GM12875 (cell line): ENCODE results near the gene IGDCC3.

Experiments
- H3K4me3 ChIP-seq: one replicate; pipeline ENCODE4 v1.5.1; 2011; ENCODE audit warnings: low read depth, low read length, control low read depth
- TF ChIP-seq, protein P1 (sequence below): IDR thresholded peaks from 2 replicates; pipeline ENCODE4 v1.5.1; 2011; ENCODE audit warnings: low read depth, mild to moderate bottlenecking, control low read depth, inconsistent platforms, low read length, moderate library complexity, borderline replicate concordance; ENCODE audit not compliant: insufficient read depth

Gene IGDCC3

DNA sequence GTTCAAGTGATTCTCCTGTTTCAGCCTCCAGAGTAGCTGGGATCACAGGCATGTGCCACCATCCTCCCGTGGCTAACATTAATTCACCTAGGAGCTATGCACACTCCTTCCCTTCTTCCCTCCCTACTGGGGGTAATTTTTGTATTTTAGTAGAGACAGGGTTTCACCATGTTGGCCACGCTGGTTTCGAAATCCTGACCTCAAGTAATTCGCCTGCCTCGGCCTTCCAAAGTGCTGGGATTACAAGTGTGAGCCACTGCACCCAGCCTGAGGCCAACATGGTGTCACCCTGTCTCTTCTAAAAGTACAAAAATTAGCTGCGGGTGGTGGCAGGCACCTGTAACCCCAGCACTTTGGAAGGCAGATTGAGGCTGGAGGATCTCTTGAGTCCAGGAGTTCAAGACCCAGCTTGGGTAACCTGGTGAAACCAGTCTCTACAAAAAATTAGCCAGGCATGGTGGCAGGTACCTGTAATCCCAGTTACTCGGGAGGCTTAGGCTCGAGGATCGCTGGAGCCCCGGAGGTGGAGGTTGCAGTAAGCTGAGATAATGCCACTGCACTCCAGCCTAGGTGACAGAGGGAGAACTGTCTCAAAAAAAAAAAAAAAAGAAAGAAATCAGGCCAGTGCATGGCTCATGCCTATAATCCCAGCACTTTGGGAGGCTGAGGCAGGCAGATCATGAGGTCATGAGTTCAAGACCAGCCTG lies 67.2 kb downstream of the IGDCC3 start:
- TF ChIP-seq, protein P1, sequence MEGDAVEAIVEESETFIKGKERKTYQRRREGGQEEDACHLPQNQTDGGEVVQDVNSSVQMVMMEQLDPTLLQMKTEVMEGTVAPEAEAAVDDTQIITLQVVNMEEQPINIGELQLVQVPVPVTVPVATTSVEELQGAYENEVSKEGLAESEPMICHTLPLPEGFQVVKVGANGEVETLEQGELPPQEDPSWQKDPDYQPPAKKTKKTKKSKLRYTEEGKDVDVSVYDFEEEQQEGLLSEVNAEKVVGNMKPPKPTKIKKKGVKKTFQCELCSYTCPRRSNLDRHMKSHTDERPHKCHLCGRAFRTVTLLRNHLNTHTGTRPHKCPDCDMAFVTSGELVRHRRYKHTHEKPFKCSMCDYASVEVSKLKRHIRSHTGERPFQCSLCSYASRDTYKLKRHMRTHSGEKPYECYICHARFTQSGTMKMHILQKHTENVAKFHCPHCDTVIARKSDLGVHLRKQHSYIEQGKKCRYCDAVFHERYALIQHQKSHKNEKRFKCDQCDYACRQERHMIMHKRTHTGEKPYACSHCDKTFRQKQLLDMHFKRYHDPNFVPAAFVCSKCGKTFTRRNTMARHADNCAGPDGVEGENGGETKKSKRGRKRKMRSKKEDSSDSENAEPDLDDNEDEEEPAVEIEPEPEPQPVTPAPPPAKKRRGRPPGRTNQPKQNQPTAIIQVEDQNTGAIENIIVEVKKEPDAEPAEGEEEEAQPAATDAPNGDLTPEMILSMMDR, result no peak

DNA sequence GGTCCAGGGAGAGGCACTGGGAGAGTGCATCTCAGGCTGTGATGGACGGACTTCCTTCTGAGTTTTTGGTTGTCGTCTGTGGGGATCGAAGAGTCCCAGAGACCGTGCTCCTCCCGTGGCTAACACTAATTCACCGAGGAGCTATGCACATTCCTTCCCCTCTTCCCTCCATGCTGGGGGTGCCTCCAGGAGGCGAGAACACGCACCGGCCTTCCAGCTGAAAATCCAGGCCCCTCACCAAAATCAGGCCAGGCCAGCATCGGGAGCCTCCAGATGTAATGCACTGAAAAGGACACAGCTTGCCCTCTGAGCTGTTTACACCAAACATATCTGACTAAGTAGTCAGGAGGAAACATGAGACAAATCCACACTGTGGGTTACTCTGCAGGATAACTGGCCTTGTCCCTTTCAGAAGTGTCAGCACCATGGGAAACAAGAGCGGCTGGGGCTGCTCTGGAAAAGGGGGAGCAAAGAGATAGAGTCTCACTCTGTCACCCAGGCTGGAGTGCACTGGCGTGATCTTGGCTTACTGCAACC lies 67.9 kb downstream of the IGDCC3 start:
- TF ChIP-seq, protein P1, result no peak
- no peak overlapping the region for H3K4me3 ChIP-seq

More for the DNA sequence above, 67.2 kb downstream of the IGDCC3 start:
- no peak overlapping the region for H3K4me3 ChIP-seq

DNA sequence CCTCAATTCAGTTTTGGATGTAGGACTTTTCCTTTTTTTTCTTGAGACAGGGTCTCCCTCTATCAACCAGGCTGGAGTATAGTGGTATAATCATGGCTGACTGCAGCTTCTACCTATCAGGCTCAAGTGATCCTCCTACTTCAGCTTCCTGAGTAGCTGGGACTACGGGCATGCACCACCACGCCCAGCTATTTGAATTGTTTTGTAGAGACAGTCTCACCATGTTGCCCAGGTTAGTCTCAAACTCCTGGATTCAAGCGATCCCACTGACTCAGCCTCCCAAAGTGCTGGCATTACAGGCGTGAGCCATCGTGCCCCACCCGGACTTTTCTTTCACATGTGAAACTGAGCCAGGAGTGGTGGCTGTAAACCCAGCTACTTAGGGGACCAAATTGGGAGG lies 69.8 kb downstream of the IGDCC3 start:
- no peak overlapping the region for H3K4me3 ChIP-seq
- TF ChIP-seq, protein P1, result no peak

DNA sequence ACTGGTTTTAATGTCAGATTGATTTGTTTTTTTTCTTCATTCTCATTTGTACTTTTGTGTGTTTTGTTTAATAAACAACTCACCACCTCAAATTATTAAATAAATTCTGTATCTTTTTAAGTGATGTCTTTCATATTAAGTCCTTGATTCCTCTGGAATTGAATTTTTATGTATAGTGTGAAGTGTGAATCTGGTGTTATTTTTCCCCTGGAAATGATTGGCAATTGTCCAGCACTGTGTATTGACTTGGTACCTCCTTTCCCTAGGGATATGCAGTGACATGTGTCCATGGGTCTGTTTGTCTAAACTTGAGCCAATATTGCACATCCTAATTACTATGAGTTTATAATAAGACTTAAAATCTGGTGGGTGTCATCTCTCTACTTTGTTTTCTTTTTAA lies 71.3 kb downstream of the IGDCC3 start:
- H3K4me3 ChIP-seq, result no peak overlapping the region
- TF ChIP-seq, protein P1, result no peak

DNA sequence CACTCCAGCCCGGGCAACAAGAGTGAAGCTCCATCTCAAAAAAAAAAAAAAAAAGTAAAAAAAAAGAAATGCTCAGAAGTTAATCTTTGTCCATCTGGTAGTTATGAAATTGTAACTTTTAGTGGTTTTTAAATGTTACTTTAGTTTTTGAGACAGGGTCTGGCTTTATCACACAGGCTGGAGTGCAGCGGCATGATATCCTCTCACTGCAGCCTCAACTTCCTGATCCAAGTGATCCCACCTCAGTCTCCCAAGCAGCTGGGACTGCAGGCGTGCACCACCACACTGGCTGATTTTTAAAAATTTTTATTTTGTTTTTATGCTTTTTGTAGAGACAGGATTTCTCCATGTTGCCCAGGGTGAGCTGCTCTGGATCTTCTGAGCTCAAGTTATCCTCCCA lies 72.0 kb downstream of the IGDCC3 start:
- TF ChIP-seq, protein P1, result no peak
- H3K4me3 ChIP-seq, result no peak overlapping the region

DNA sequence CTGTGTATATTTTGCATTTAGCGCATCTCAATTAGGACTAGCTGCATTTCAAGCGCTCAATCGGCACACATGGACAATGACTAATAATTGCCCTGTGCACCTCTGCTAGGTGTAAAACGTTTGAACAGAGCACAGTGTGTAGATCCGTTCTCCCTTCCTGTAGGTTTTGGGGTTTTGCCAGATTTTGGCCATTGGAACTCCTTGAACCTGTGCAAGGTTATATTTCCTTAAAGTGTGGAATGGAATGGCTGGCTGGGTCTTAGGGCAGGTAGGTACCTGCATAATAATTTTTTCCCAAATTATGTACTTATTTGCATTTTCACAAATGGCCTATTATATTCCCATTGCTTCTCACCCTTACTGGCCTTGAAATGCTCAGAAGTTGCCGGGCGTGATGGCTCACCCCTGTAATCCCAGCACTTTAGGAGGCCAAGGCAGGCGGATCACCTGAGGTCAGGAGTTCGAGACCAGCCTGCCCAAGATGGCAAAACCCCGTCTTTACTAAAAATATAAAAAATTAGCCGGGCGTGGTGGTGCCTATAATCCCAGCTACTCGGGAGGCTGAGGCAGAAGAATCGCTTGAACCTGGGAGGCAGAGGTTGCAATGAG lies 72.5 kb downstream of the IGDCC3 start:
- TF ChIP-seq, protein P1, result no peak
- H3K4me3 ChIP-seq, result no peak overlapping the region
